PC-9 (cell line): Measurements from ENCODE around the gene DBF4B.

Experiments
- EZH2 ChIP-seq: fragments of 200-600 bp; sonication (generic); IDR thresholded peaks from 2 replicates; pipeline ENCODE4 v1.8.0; 2017; ENCODE audit warnings: antibody characterized with exemption, low read depth
- TF ChIP-seq, protein P1 (sequence below): fragments of 200-600 bp; sonication (generic); conservative IDR thresholded peaks from 2 replicates; pipeline ENCODE4 v1.6.1; 2017; ENCODE audit warnings: mixed run types, antibody characterized with exemption, mild to moderate bottlenecking, moderate library complexity

DNA sequence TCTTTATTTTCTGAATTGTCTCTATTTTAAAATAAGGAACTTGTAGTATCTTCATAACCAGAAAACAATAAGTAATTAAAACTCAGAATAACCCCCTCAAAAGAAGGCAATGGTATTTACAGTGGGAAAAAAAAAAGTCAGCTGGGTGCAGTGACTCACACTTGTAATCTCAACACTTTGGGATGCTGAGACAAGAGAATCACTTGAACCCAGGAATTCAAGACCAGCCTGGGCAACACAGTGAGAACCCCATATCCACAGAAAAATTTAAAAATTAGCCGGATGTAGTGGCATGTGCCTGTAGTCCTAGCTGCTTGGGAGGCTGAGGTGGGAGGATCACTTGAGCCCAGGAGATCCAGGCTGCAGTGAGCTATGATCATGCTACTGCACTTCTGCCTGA, 83.8 kb downstream of the DBF4B start:
- TF ChIP-seq, protein P1, sequence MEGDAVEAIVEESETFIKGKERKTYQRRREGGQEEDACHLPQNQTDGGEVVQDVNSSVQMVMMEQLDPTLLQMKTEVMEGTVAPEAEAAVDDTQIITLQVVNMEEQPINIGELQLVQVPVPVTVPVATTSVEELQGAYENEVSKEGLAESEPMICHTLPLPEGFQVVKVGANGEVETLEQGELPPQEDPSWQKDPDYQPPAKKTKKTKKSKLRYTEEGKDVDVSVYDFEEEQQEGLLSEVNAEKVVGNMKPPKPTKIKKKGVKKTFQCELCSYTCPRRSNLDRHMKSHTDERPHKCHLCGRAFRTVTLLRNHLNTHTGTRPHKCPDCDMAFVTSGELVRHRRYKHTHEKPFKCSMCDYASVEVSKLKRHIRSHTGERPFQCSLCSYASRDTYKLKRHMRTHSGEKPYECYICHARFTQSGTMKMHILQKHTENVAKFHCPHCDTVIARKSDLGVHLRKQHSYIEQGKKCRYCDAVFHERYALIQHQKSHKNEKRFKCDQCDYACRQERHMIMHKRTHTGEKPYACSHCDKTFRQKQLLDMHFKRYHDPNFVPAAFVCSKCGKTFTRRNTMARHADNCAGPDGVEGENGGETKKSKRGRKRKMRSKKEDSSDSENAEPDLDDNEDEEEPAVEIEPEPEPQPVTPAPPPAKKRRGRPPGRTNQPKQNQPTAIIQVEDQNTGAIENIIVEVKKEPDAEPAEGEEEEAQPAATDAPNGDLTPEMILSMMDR = no peak
- TF ChIP-seq EZH2 = no peak
